Measurements from ENCODE around the gene CITED4.

DNA sequence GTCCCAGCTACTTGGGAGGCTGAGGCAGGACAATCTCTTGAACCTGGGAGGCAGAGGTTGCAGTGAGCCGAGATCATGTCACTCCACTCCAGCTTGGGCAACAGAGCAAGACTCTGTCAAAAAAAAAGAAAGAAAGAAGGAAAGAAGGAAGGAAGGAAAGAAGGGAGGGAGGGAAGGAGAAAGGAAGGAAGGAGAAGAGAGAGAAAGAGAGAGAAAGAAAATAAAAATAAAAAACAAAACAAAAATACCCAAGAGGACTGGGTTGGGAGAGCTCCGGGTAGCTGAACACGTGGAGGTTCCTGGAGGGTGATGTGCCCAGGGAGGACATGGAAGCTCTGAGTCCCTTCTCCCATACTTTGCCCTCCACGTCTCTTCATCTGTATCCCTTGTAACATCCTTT, 45.7 kb upstream of the CITED4 start:
- TF ChIP-seq CTCF (conservative IDR thresholded peaks at IDR 0.05; ENCODE audit: low read length) = no peak
- no peak for TF ChIP-seq EZH2phosphoT487 (IDR thresholded peaks at IDR 0.05; ENCODE audit: borderline replicate concordance)

Data from Loucy (cell line).